ENCODE data around the gene RFX2.

The RFX2 gene

DNA sequence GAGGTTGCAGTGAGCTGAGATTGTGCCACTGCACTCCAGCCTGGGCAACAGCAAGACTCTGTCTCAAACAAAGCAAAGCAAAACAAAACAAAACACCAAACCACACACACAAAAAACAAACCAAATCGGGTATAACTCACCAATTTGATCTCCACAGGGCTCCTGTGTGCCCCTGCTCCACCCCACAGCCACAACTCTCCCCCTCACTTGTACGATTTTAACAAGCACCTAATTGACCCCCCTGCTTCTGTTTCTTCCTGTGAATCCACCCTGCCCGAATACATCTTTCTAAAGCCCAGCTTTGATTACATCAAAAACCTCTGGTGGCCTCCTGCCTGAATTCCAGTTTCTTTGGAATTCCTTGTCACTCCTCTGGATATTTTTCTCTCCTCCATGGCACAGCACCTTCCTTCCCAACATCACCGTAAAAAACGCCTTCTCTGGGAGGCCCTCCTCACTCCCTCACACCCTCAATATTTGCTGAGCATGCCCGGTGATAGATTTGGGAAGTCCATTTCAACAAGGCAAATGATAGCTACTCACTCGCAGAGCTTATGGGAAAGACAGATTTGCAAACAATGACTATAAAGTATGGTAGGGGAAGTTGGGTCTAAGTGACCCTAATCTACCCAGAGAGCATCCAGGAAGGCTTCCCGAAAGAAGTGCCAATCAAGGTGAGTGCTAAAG is 120.8 kb downstream of the RFX2 start:
- no peak for TF ChIP-seq ZFP3 (CRISPR knock-in tag; IDR thresholded peaks at IDR 0.05)
- TF ChIP-seq RARB (CRISPR knock-in tag; IDR thresholded peaks at IDR 0.05) = no peak
- TF ChIP-seq, protein P1, sequence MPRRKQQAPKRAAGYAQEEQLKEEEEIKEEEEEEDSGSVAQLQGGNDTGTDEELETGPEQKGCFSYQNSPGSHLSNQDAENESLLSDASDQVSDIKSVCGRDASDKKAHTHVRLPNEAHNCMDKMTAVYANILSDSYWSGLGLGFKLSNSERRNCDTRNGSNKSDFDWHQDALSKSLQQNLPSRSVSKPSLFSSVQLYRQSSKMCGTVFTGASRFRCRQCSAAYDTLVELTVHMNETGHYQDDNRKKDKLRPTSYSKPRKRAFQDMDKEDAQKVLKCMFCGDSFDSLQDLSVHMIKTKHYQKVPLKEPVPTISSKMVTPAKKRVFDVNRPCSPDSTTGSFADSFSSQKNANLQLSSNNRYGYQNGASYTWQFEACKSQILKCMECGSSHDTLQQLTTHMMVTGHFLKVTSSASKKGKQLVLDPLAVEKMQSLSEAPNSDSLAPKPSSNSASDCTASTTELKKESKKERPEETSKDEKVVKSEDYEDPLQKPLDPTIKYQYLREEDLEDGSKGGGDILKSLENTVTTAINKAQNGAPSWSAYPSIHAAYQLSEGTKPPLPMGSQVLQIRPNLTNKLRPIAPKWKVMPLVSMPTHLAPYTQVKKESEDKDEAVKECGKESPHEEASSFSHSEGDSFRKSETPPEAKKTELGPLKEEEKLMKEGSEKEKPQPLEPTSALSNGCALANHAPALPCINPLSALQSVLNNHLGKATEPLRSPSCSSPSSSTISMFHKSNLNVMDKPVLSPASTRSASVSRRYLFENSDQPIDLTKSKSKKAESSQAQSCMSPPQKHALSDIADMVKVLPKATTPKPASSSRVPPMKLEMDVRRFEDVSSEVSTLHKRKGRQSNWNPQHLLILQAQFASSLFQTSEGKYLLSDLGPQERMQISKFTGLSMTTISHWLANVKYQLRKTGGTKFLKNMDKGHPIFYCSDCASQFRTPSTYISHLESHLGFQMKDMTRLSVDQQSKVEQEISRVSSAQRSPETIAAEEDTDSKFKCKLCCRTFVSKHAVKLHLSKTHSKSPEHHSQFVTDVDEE (CRISPR knock-in tag; IDR thresholded peaks at IDR 0.05) = no peak
- TF ChIP-seq PPARA (CRISPR knock-in tag; IDR thresholded peaks at IDR 0.05; ENCODE audit: borderline replicate concordance) = no peak
- TF ChIP-seq OSR1 (CRISPR knock-in tag; IDR thresholded peaks at IDR 0.05) = no peak
- no peak for TF ChIP-seq ARNTL (CRISPR knock-in tag; IDR thresholded peaks at IDR 0.05; ENCODE audit: borderline replicate concordance, low read depth)
- TF ChIP-seq ISL1 (CRISPR knock-in tag; IDR thresholded peaks at IDR 0.05) = no peak
- TF ChIP-seq ZNF8 (CRISPR knock-in tag; IDR thresholded peaks at IDR 0.05) = no peak
- ATAC-seq = no peak

DNA sequence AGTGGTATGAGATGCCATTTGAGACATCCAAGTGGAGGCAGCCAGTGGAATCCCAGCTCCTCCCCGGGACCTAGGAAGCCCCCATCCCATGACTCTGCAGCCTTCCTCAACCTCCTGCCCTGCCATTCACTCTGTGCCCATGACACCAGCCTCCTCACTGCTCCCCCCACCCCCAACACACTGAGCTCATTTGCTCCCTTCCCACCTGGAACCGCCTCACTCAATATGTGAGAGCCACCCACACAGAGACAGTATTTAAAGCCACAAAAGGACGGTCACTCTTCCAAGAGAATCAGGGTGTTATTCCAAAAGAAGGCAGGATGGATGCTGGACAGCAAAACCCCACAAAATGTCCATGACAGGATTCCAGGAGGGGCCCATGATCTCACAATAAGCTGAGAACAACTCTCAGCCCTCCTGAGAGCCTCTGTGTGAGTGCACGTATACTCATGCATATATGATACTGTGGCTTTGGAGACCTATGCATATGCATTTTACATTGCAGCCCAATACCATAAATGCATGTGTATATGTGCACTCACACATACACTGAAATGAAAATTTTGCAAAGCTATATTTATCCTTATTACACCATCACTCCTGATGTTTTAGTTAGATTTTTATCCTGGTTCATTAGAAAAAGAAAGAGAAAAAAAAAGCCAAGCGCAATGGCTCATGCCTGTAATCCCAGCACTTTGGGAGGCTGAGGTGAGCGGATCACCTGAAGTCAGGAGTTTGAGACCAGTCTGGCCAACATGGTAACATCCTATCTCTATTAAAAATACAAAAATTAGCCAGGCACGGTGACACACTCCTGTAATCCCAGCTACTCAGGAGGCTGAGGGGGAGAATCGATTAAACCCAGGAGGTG is 121.5 kb downstream of the RFX2 start:
- 0 out of 3 replicates have a peak, but pooled peaks have one; percentile 25 for ATAC-seq
- TF ChIP-seq ISL1 (CRISPR knock-in tag; IDR thresholded peaks at IDR 0.05) (no peak), ZFP3 (CRISPR knock-in tag; IDR thresholded peaks at IDR 0.05) (no peak), TOX (CRISPR knock-in tag; IDR thresholded peaks at IDR 0.05; ENCODE audit: borderline replicate concordance) (no peak), SNAI2 (CRISPR knock-in tag; IDR thresholded peaks at IDR 0.05) (no peak), ARNTL (CRISPR knock-in tag; IDR thresholded peaks at IDR 0.05; ENCODE audit: borderline replicate concordance, low read depth) (no peak), RARB (CRISPR knock-in tag; IDR thresholded peaks at IDR 0.05) (no peak), BACH2 (CRISPR knock-in tag; IDR thresholded peaks at IDR 0.05; ENCODE audit: borderline replicate concordance) (no peak), ZNF565 (CRISPR knock-in tag; conservative IDR thresholded peaks at IDR 0.05; ENCODE audit: low read depth) (no peak), TCF4 (CRISPR knock-in tag; IDR thresholded peaks at IDR 0.05; ENCODE audit: borderline replicate concordance) (no peak), ZC3H10 (CRISPR knock-in tag; IDR thresholded peaks at IDR 0.05) (no peak)
- TF ChIP-seq, protein P2, sequence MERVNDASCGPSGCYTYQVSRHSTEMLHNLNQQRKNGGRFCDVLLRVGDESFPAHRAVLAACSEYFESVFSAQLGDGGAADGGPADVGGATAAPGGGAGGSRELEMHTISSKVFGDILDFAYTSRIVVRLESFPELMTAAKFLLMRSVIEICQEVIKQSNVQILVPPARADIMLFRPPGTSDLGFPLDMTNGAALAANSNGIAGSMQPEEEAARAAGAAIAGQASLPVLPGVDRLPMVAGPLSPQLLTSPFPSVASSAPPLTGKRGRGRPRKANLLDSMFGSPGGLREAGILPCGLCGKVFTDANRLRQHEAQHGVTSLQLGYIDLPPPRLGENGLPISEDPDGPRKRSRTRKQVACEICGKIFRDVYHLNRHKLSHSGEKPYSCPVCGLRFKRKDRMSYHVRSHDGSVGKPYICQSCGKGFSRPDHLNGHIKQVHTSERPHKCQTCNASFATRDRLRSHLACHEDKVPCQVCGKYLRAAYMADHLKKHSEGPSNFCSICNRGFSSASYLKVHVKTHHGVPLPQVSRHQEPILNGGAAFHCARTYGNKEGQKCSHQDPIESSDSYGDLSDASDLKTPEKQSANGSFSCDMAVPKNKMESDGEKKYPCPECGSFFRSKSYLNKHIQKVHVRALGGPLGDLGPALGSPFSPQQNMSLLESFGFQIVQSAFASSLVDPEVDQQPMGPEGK (CRISPR knock-in tag; IDR thresholded peaks at IDR 0.05; ENCODE audit: borderline replicate concordance) = no peak
- TF ChIP-seq, protein P3, sequence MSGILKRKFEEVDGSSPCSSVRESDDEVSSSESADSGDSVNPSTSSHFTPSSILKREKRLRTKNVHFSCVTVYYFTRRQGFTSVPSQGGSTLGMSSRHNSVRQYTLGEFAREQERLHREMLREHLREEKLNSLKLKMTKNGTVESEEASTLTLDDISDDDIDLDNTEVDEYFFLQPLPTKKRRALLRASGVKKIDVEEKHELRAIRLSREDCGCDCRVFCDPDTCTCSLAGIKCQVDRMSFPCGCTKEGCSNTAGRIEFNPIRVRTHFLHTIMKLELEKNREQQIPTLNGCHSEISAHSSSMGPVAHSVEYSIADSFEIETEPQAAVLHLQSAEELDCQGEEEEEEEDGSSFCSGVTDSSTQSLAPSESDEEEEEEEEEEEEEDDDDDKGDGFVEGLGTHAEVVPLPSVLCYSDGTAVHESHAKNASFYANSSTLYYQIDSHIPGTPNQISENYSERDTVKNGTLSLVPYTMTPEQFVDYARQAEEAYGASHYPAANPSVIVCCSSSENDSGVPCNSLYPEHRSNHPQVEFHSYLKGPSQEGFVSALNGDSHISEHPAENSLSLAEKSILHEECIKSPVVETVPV (CRISPR knock-in tag; IDR thresholded peaks at IDR 0.05) = no peak

DNA sequence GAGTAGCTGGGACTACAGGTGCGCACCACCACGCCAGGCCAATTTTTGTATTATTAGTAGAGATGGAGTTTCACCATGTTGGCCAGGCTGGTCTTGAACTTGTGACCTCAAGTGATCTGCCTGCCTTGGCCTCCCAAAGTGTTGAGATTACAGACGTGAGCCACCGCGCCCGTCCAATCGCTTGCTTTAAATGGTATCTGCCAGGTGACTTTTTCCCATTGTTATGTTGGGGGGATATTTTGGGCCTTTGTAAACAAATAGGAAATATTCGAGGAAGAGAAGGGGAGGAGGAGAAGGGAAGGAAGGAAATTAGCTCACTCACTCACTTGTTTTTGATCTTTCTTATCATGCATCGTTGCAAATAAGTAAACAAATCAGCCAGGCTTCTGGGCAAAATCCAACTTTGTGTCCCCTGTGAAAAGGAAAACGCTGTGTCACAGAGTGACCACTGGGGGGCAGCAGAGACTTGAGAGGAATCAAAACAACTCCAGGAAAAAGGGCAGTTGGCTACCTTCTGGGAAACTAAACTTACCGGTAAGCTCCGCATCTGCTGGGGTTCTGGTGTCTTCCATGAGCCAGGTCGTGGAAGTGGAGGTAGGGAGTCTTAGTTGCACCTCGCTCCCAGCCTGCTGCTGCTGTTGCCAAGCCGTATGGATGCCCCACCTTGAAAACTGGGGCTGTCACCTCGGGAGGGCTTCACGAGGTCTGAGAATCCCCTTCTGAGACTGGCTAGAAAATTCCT is 123.1 kb downstream of the RFX2 start:
- peak; percentile 68 for ATAC-seq
- TF ChIP-seq ISL1 (CRISPR knock-in tag; IDR thresholded peaks at IDR 0.05) (no peak), CSDC2 (CRISPR knock-in tag; IDR thresholded peaks at IDR 0.05) (no peak), ARNTL (CRISPR knock-in tag; IDR thresholded peaks at IDR 0.05; ENCODE audit: borderline replicate concordance, low read depth) (no peak), SNAI2 (CRISPR knock-in tag; IDR thresholded peaks at IDR 0.05) (no peak), ZFP3 (CRISPR knock-in tag; IDR thresholded peaks at IDR 0.05) (no peak)
- TF ChIP-seq, protein P1 (CRISPR knock-in tag; IDR thresholded peaks at IDR 0.05) = no peak
- TF ChIP-seq, protein P3 (CRISPR knock-in tag; IDR thresholded peaks at IDR 0.05) = no peak
- TF ChIP-seq, protein P4, sequence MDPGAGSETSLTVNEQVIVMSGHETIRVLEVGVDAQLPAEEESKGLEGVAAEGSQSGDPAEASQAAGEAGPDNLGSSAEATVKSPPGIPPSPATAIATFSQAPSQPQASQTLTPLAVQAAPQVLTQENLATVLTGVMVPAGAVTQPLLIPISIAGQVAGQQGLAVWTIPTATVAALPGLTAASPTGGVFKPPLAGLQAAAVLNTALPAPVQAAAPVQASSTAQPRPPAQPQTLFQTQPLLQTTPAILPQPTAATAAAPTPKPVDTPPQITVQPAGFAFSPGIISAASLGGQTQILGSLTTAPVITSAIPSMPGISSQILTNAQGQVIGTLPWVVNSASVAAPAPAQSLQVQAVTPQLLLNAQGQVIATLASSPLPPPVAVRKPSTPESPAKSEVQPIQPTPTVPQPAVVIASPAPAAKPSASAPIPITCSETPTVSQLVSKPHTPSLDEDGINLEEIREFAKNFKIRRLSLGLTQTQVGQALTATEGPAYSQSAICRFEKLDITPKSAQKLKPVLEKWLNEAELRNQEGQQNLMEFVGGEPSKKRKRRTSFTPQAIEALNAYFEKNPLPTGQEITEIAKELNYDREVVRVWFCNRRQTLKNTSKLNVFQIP (CRISPR knock-in tag; IDR thresholded peaks at IDR 0.05; ENCODE audit: borderline replicate concordance, low read depth) = no peak
- TF ChIP-seq, protein P5, sequence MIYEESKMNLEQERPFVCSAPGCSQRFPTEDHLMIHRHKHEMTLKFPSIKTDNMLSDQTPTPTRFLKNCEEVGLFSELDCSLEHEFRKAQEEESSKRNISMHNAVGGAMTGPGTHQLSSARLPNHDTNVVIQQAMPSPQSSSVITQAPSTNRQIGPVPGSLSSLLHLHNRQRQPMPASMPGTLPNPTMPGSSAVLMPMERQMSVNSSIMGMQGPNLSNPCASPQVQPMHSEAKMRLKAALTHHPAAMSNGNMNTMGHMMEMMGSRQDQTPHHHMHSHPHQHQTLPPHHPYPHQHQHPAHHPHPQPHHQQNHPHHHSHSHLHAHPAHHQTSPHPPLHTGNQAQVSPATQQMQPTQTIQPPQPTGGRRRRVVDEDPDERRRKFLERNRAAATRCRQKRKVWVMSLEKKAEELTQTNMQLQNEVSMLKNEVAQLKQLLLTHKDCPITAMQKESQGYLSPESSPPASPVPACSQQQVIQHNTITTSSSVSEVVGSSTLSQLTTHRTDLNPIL (CRISPR knock-in tag; IDR thresholded peaks at IDR 0.05; ENCODE audit: low read depth) = no peak
